ENCODE measurements around the gene LTBP1. TPM values are rescaled to one million over a fixed set of nuclear protein-coding genes. Genes with fewer than 3 reads are reported as not detected.

The LTBP1 gene
- total RNA-seq, 1 experiment from 2014 or later, result 10.3 TPM

DNA sequence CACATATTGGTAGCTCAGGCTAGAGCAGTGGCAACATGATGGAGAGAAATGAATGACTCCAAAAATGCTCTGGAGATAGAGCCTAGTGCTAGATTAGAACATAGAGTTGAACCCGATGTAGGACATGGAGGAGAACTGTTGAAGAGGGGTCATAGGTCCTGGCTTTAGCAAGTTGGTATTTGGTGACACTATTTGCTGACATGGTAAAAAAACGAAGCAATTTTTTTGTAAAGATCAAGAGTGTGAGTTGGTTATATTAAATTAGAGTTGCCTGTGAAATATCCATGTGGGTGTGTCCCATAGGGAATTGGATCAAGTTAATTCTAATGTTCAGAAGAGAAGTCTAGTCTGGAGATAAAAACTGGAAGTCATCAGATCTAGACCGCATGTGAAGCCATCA is 386.7 kb downstream of the LTBP1 start:
- Histone ChIP-seq H3K27ac (no peak overlapping the region), H3K4me3 (no peak overlapping the region), H2AFZ (no peak overlapping the region), H4K20me1 (ENCODE audit: insufficient read depth) (no peaks in the 10 kb centered on the region), H3K4me2 (no peak overlapping the region), H3K79me2 (ENCODE audit: low read depth) (no peaks in the 10 kb centered on the region), H3K4me1 (replicated peaks; ENCODE audit: insufficient read depth) (no peaks in the 10 kb centered on the region), H3K9me3 (ENCODE audit: insufficient read depth, low read depth) (no peaks in the 10 kb centered on the region), H3K9me2 (ENCODE audit: insufficient read depth) (no peaks in the 10 kb centered on the region), H3K36me3 (ENCODE audit: low read depth) (no peaks in the 10 kb centered on the region), H3F3A (ENCODE audit: insufficient read depth, low read depth) (no peaks in the 10 kb centered on the region), H3K27me3 (ENCODE audit: insufficient read depth, low read depth) (no peaks in the 10 kb centered on the region)
- intact Hi-C loops (cut with micrococcal nuclease; ENCODE audit: unreplicated experiment), result no loop called here
- no peak for DNase-seq
- POLR2A ChIA-PET (ENCODE audit: unreplicated experiment), result no interaction called here
- TF ChIP-seq, protein P1, sequence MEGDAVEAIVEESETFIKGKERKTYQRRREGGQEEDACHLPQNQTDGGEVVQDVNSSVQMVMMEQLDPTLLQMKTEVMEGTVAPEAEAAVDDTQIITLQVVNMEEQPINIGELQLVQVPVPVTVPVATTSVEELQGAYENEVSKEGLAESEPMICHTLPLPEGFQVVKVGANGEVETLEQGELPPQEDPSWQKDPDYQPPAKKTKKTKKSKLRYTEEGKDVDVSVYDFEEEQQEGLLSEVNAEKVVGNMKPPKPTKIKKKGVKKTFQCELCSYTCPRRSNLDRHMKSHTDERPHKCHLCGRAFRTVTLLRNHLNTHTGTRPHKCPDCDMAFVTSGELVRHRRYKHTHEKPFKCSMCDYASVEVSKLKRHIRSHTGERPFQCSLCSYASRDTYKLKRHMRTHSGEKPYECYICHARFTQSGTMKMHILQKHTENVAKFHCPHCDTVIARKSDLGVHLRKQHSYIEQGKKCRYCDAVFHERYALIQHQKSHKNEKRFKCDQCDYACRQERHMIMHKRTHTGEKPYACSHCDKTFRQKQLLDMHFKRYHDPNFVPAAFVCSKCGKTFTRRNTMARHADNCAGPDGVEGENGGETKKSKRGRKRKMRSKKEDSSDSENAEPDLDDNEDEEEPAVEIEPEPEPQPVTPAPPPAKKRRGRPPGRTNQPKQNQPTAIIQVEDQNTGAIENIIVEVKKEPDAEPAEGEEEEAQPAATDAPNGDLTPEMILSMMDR (conservative IDR thresholded peaks at IDR 0.05), result no peak
- no peak for TF ChIP-seq EZH2 (IDR thresholded peaks at IDR 0.05; ENCODE audit: low read depth)
- CTCF ChIA-PET, result no interaction called here
- BruUV-seq (replicated peaks), result no TSS peak

DNA sequence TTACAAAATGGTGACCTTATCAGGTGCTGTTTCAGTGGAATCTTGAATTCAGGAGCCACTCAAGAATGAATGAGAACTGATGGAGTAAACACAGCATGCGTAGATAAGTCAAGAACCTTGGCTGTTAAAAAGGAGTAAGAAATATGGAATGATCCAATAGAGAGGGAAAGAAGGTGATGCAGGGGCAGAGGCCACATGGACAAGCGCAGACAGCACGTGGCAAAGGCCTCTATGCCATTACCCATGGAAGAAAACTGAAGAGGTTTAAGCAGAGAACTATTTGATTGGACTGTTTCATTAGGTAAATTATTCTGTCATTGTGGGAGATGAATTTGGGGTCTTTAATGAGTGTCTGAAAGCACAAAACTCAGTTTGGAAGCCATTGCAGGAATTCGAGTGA is 387.3 kb downstream of the LTBP1 start:
- H3K79me2 ChIP-seq (ENCODE audit: low read depth), result no peaks in the 10 kb centered on the region
- H3K27me3 ChIP-seq (ENCODE audit: insufficient read depth, low read depth), result no peaks in the 10 kb centered on the region
- H3K36me3 ChIP-seq (ENCODE audit: low read depth), result no peaks in the 10 kb centered on the region
- H3K4me2 ChIP-seq, result no peak overlapping the region
- no peaks in the 10 kb centered on the region for H3K9me2 ChIP-seq (ENCODE audit: insufficient read depth)
- BruUV-seq (replicated peaks), result no TSS peak
- intact Hi-C loops (cut with micrococcal nuclease; ENCODE audit: unreplicated experiment), result no loop called here
- H3K27ac ChIP-seq, result no peak overlapping the region
- no peak overlapping the region for H3K4me3 ChIP-seq
- H3K9me3 ChIP-seq (ENCODE audit: insufficient read depth, low read depth), result no peaks in the 10 kb centered on the region
- DNase-seq, result no peak
- TF ChIP-seq, protein P1 (conservative IDR thresholded peaks at IDR 0.05), result no peak
- TF ChIP-seq EZH2 (IDR thresholded peaks at IDR 0.05; ENCODE audit: low read depth), result no peak
- ChIA-PET CTCF (no interaction called here), POLR2A (ENCODE audit: unreplicated experiment) (no interaction called here)
- H3F3A ChIP-seq (ENCODE audit: insufficient read depth, low read depth), result no peaks in the 10 kb centered on the region
- no peaks in the 10 kb centered on the region for H4K20me1 ChIP-seq (ENCODE audit: insufficient read depth)
- H3K4me1 ChIP-seq (replicated peaks; ENCODE audit: insufficient read depth), result no peaks in the 10 kb centered on the region
- H2AFZ ChIP-seq, result no peak overlapping the region

DNA sequence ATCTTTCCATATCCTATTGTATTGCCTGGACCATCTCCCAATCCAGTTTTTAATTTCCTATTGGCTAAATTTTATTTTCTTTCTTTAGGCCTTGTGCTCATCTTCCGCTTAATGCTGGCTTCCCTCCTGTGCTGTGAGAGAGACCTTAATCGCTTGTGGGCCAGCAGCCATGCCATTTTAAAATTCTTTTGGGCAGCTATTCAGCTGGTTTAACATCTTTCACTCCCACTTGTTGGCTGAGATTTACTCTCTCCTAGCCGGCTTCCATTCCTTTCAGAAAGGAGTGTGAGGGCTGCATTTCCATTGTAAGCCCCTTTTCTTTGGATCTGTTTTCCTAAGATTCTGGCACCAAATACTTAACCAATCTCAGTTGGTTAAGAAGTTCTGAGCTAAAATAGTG is 388.8 kb downstream of the LTBP1 start:
- Histone ChIP-seq H3K4me3 (no peak overlapping the region), H3K27me3 (ENCODE audit: insufficient read depth, low read depth) (no peaks in the 10 kb centered on the region), H3K27ac (no peak overlapping the region), H3K36me3 (ENCODE audit: low read depth) (no peaks in the 10 kb centered on the region), H3K4me1 (replicated peaks; ENCODE audit: insufficient read depth) (no peaks in the 10 kb centered on the region), H3K79me2 (ENCODE audit: low read depth) (no peaks in the 10 kb centered on the region), H3K4me2 (no peak overlapping the region), H2AFZ (no peak overlapping the region), H4K20me1 (ENCODE audit: insufficient read depth) (no peaks in the 10 kb centered on the region), H3K9me3 (ENCODE audit: insufficient read depth, low read depth) (no peaks in the 10 kb centered on the region), H3F3A (ENCODE audit: insufficient read depth, low read depth) (no peaks in the 10 kb centered on the region), H3K9me2 (ENCODE audit: insufficient read depth) (no peaks in the 10 kb centered on the region)
- POLR2A ChIA-PET (ENCODE audit: unreplicated experiment), result no interaction called here
- TF ChIP-seq, protein P1 (conservative IDR thresholded peaks at IDR 0.05), result no peak
- TF ChIP-seq EZH2 (IDR thresholded peaks at IDR 0.05; ENCODE audit: low read depth), result no peak
- intact Hi-C loops (cut with micrococcal nuclease; ENCODE audit: unreplicated experiment), result no loop called here
- CTCF ChIA-PET, result no interaction called here
- no peak for DNase-seq
- no TSS peak for BruUV-seq (replicated peaks)
